GM12878 (cell line): ENCODE measurements around the gene SRGAP1. TPM values are rescaled to one million over a fixed set of nuclear protein-coding genes. Genes with fewer than 3 reads are reported as not detected.

Source experiments
- ATF7 ChIP-seq: fragments of 450-650 bp; IDR thresholded peaks from 2 replicates; pipeline ENCODE4 v1.6.1; 2016; ENCODE audit warnings: low read depth, mild to moderate bottlenecking
- BHLHE40 ChIP-seq, 2 experiments: fragments of 450-650 bp in 1 of 2; IDR thresholded peaks; 2 replicates each; pipeline ENCODE4 v1.6.1; 2011 to 2017; ENCODE audit warnings: low read depth in 2 of 2, borderline replicate concordance in 1 of 2, improper control_type of control experiment in 1 of 2, low read length in 1 of 2, mild to moderate bottlenecking in 1 of 2
- ELK1 ChIP-seq: IDR thresholded peaks from 2 replicates; pipeline ENCODE4 v1.6.1; 2012; ENCODE audit warnings: low read depth, low read length, improper control_type of control experiment
- HDGF ChIP-seq: fragments of 450-650 bp; IDR thresholded peaks from 2 replicates; pipeline ENCODE4 v1.6.1; 2016; ENCODE audit warnings: antibody characterized with exemption
- IKZF1 ChIP-seq: fragments of 450-650 bp; conservative IDR thresholded peaks from 2 replicates; pipeline ENCODE4 v1.6.1; 2017; ENCODE audit warnings: antibody characterized with exemption, mild to moderate bottlenecking
- IRF5 ChIP-seq: fragments of 450-650 bp; IDR thresholded peaks from 2 replicates; pipeline ENCODE4 v1.6.1; 2017; ENCODE audit warnings: borderline replicate concordance
- JUNB ChIP-seq: IDR thresholded peaks from 2 replicates; pipeline ENCODE4 v1.6.1; 2016; ENCODE audit warnings: antibody characterized with exemption, mild to moderate bottlenecking
- MAX ChIP-seq: IDR thresholded peaks from 2 replicates; pipeline ENCODE4 v1.6.1; 2012; ENCODE audit warnings: low read depth, low read length, improper control_type of control experiment
- MEF2B ChIP-seq: fragments of 450-650 bp; IDR thresholded peaks from 2 replicates; pipeline ENCODE4 v1.6.1; 2018; ENCODE audit warnings: mild to moderate bottlenecking, moderate library complexity; ENCODE audit not compliant: partially characterized antibody, poor library complexity, severe bottlenecking
- MLLT1 ChIP-seq: fragments of 450-650 bp; IDR thresholded peaks from 2 replicates; pipeline ENCODE4 v1.6.1; 2016; ENCODE audit warnings: mild to moderate bottlenecking
- MTA3 ChIP-seq: IDR thresholded peaks from 2 replicates; pipeline ENCODE4 v1.6.1; 2012; ENCODE audit warnings: low read length, inconsistent platforms, borderline replicate concordance
- NBN ChIP-seq: fragments of 450-650 bp; IDR thresholded peaks from 2 replicates; pipeline ENCODE4 v1.6.1; 2016
- NFXL1 ChIP-seq: fragments of 450-650 bp; IDR thresholded peaks from 2 replicates; pipeline ENCODE4 v1.6.1; 2017; ENCODE audit warnings: antibody characterized with exemption, mild to moderate bottlenecking, borderline replicate concordance
- POLR2A ChIP-seq: IDR thresholded peaks from 2 replicates; pipeline ENCODE4 v1.6.1; 2011; ENCODE audit warnings: low read depth, mild to moderate bottlenecking, low read length
- RELB ChIP-seq: fragments of 450-650 bp; IDR thresholded peaks from 2 replicates; pipeline ENCODE4 v1.6.1; 2017; ENCODE audit warnings: low read depth, mild to moderate bottlenecking, moderate library complexity
- RUNX3 ChIP-seq: IDR thresholded peaks from 2 replicates; pipeline ENCODE4 v1.6.1; 2012; ENCODE audit warnings: low read length, inconsistent platforms
- SMARCA5 ChIP-seq: fragments of 450-650 bp; IDR thresholded peaks from 2 replicates; pipeline ENCODE4 v1.6.1; 2017; ENCODE audit warnings: mild to moderate bottlenecking
- TARDBP ChIP-seq: IDR thresholded peaks from 2 replicates; pipeline ENCODE4 v1.6.1; 2016; ENCODE audit warnings: borderline replicate concordance
- YBX1 ChIP-seq: fragments of 450-650 bp; IDR thresholded peaks from 2 replicates; pipeline ENCODE4 v1.6.1; 2016; ENCODE audit warnings: antibody characterized with exemption
- ZBED1 ChIP-seq: IDR thresholded peaks from 2 replicates; pipeline ENCODE4 v1.6.1; 2016; ENCODE audit warnings: borderline replicate concordance
- ZBTB4 ChIP-seq: fragments of 450-650 bp; formaldehyde crosslinking; IDR thresholded peaks from 2 replicates; pipeline ENCODE4 v1.4.0; 2022; ENCODE audit warnings: mild to moderate bottlenecking, moderate library complexity
- ZNF384 ChIP-seq: IDR thresholded peaks from 2 replicates; pipeline ENCODE4 v1.6.1; 2012; ENCODE audit warnings: low read depth, mild to moderate bottlenecking, low read length, improper control_type of control experiment, borderline replicate concordance
- ZZZ3 ChIP-seq: IDR thresholded peaks from 2 replicates; pipeline ENCODE4 v1.6.1; 2011; ENCODE audit warnings: low read depth; ENCODE audit not compliant: control insufficient read depth, insufficient read length
- polyA plus RNA-seq, 11 experiments: library from polyadenylated mRNA; depleted of rRNA in 4 of 11; unstranded in 6 of 11; stranded (reverse) in 5 of 11; fragments of >200 nt; fragmentation: Nextera tagmentation in 4 of 11; fragmentation: Illumina TruSeq in 1 of 11; extraction: Ambion mirVana in 4 of 11; extraction: Trizol in 1 of 11; gene quantifications; 1 replicate in 1 of 11; 2 replicates in 10 of 11; pipeline versions ENCODE4 v1.2.1 to v1.2.3, GENCODE V29; 2011 to 2016; ENCODE audit warnings: inconsistent platforms in 2 of 11, missing spikeins in 2 of 11, low read depth in 1 of 11
- total RNA-seq, 4 experiments: library from RNA; depleted of rRNA in 3 of 4; stranded (reverse); fragments of >200 nt in 3 of 4; fragmentation: Illumina TruSeq in 1 of 4; extraction: Trizol in 1 of 4; gene quantifications; 2 replicates each; pipeline versions ENCODE4 v1.2.1 to v1.2.3, GENCODE V29; 2013 to 2021

SRGAP1 gene
- total and polyA plus RNA-seq, 10 of the 15 experiments (the other 5 are each of a cell fraction or from before 2014, with no cell fraction given) = 0.16 to 0.85 (median 0.46) TPM

GRCh38 chr12:63843721-63844390 lies 644 bp upstream of the SRGAP1 start (continued):
- TF ChIP-seq JUNB = no peak
- no peak for TF ChIP-seq NBN
- TF ChIP-seq MAX = peak; percentile 43; the same call in 1 of the 2 replicates
- no peak for TF ChIP-seq YBX1
- TF ChIP-seq ELK1 = no peak
- TF ChIP-seq RUNX3 = peak; percentile 24
- peak; percentile 87 for TF ChIP-seq IKZF1
- TF ChIP-seq MLLT1 = no peak
- TF ChIP-seq ZNF384 = no peak
- peak; percentile 99 for TF ChIP-seq SMARCA5
- no peak for TF ChIP-seq ATF7
- TF ChIP-seq POLR2A = peak; percentile 34; the same call in 1 of the 2 replicates
- no peak for TF ChIP-seq HDGF
- no peak for TF ChIP-seq NFXL1
- no peak for TF ChIP-seq RELB
- TF ChIP-seq MTA3 = no peak
- TF ChIP-seq BHLHE40 (IDR thresholded peaks at IDR 0.05; ENCODE audit: borderline replicate concordance in 1 of 2, low read depth in 2 of 2, low read length in 1 of 2) = peak; percentile 72 to 89; a peak in 3 of 4 replicates
- TF ChIP-seq TARDBP = peak; percentile 64; the same call in 1 of the 2 replicates
- TF ChIP-seq ZZZ3 = no peak
- TF ChIP-seq IRF5 = no peak
- TF ChIP-seq MEF2B = no peak
- TF ChIP-seq ZBTB4 = no peak
- no peak for TF ChIP-seq ZBED1
